IMR-90 (cell line): ENCODE data around the gene CDC45. TPM values are rescaled to one million over a fixed set of nuclear protein-coding genes. Genes with fewer than 3 reads are reported as not detected.

Source experiments
- ATAC-seq: fragments of 200-7000 bp; cut with Tn5 transposase; 2 replicates; pipeline ENCODE4 v1.9.1; 2020; ENCODE audit warnings: low read depth, mild to moderate bottlenecking, moderate library complexity
- BruUV-seq: library from RNA; stranded (reverse); fragments of 400-500 nt; replicated peaks from 2 replicates; lab custom pipeline; 2021; lab: Mats Ljungman, UMichigan
- CTCF ChIA-PET: fragments of 300-600 bp; formaldehyde crosslinking; extraction: SDS; loops from one replicate; lab custom pipeline; 2021; ENCODE audit warnings: antibody characterized with exemption; lab: Yijun Ruan, JAX
- POLR2A ChIA-PET: fragments of 300-600 bp; sonication (Branson Sonifier 250); formaldehyde crosslinking; loops from one replicate; lab custom pipeline; 2022; ENCODE audit warnings: antibody characterized with exemption; ENCODE audit not compliant: unreplicated experiment; lab: Charles Lee
- DNase-seq: peaks from one replicate; pipeline ENCODE4 v3.0.0; 2013
- H2AFZ ChIP-seq: replicated peaks from 2 replicates; pipeline ENCODE3; 2013; ENCODE audit warnings: low read length, mild to moderate bottlenecking; ENCODE audit not compliant: poor library complexity
- H2AK5ac ChIP-seq: 2 replicates; pipeline ENCODE4 v1.6.1; 2013; ENCODE audit warnings: low read depth, low read length, inconsistent platforms
- H2AK9ac ChIP-seq: replicated peaks from 2 replicates; pipeline ENCODE3; 2013; ENCODE audit warnings: mild to moderate bottlenecking, low read depth, low read length, moderate library complexity; ENCODE audit not compliant: poor library complexity
- H2BK120ac ChIP-seq: 2 replicates; pipeline ENCODE4 v1.6.1; 2013; ENCODE audit warnings: low read depth, low read length, inconsistent platforms
- H2BK15ac ChIP-seq: 3 replicates; pipeline ENCODE4 v1.6.1; 2013; ENCODE audit warnings: low read depth, low read length, inconsistent platforms
- H2BK20ac ChIP-seq: 2 replicates; pipeline ENCODE4 v1.6.1; 2013; ENCODE audit warnings: low read depth, mild to moderate bottlenecking, inconsistent platforms, low read length, moderate library complexity
- H2BK5ac ChIP-seq: 2 replicates; pipeline ENCODE4 v1.6.1; 2013; ENCODE audit warnings: mild to moderate bottlenecking, low read depth, low read length, inconsistent platforms; ENCODE audit not compliant: poor library complexity, severe bottlenecking
- H3K14ac ChIP-seq: replicated peaks from 2 replicates; pipeline ENCODE4 v1.6.1; 2013; ENCODE audit warnings: low read depth, low read length, inconsistent platforms
- H3K18ac ChIP-seq: 2 replicates; pipeline ENCODE4 v1.6.1; 2013; ENCODE audit warnings: low read depth, low read length, control low read depth
- H3K23ac ChIP-seq: 2 replicates; pipeline ENCODE4 v1.6.1; 2013; ENCODE audit warnings: low read depth, low read length, inconsistent platforms
- H3K27ac ChIP-seq: 2 replicates; pipeline ENCODE4 v1.5.1; 2013; ENCODE audit warnings: mild to moderate bottlenecking, control low read depth, low read length; ENCODE audit not compliant: insufficient read depth
- H3K27me3 ChIP-seq: 2 replicates; pipeline ENCODE4 v1.6.1; 2013; ENCODE audit warnings: low read length; ENCODE audit not compliant: control insufficient read depth, insufficient read depth
- H3K36me3 ChIP-seq: 2 replicates; pipeline ENCODE4 v1.6.1; 2013; ENCODE audit warnings: low read length, mixed read lengths; ENCODE audit not compliant: control insufficient read depth, insufficient read depth
- H3K4ac ChIP-seq: 2 replicates; pipeline ENCODE4 v1.6.1; 2013; ENCODE audit warnings: low read depth, low read length, inconsistent platforms
- H3K4me1 ChIP-seq: 2 replicates; pipeline ENCODE4 v1.6.1; 2013; ENCODE audit warnings: low read length, mixed read lengths; ENCODE audit not compliant: control insufficient read depth, insufficient read depth
- H3K4me2 ChIP-seq: 2 replicates; pipeline ENCODE4 v1.6.1; 2013; ENCODE audit warnings: low read depth, mild to moderate bottlenecking, control low read depth, low read length, moderate library complexity
- H3K4me3 ChIP-seq: 2 replicates; pipeline ENCODE4 v1.5.1; 2013; ENCODE audit warnings: low read depth, mild to moderate bottlenecking, control low read depth, low read length, moderate library complexity; ENCODE audit not compliant: insufficient read depth
- H3K56ac ChIP-seq: 2 replicates; pipeline ENCODE4 v1.6.1; 2013; ENCODE audit warnings: low read length, inconsistent platforms; ENCODE audit not compliant: insufficient read depth; ENCODE audit errors: extremely low read depth
- H3K79me1 ChIP-seq, 2 experiments: 2 replicates each; pipeline ENCODE4 v1.6.1; 2013; ENCODE audit warnings: low read length in 2 of 2, inconsistent platforms in 1 of 2, low read depth in 1 of 2
- H3K9ac ChIP-seq: 2 replicates; pipeline ENCODE4 v1.6.1; 2013; ENCODE audit warnings: low read depth, low read length, control low read depth
- H3K9me1 ChIP-seq: 2 replicates; pipeline ENCODE4 v1.6.1; 2013; ENCODE audit warnings: low read length, inconsistent platforms; ENCODE audit not compliant: insufficient read depth
- H3K9me3 ChIP-seq: 2 replicates; pipeline ENCODE4 v1.6.1; 2013; ENCODE audit warnings: low read length; ENCODE audit not compliant: control insufficient read depth, insufficient read depth
- H4K20me1 ChIP-seq: 2 replicates; pipeline ENCODE4 v1.6.1; 2013; ENCODE audit warnings: low read length, inconsistent platforms; ENCODE audit not compliant: insufficient read depth
- H4K5ac ChIP-seq: 2 replicates; pipeline ENCODE4 v1.6.1; 2013; ENCODE audit warnings: mild to moderate bottlenecking, low read depth, low read length, control low read depth
- H4K8ac ChIP-seq, 2 experiments: 2 replicates each; pipeline ENCODE4 v1.6.1; 2013; ENCODE audit warnings: low read depth in 2 of 2, low read length in 2 of 2, control low read depth in 1 of 2, inconsistent platforms in 1 of 2
- H4K91ac ChIP-seq: 2 replicates; pipeline ENCODE4 v1.6.1; 2013; ENCODE audit warnings: low read depth, low read length, inconsistent platforms; ENCODE audit not compliant: insufficient read depth
- CEBPB ChIP-seq: IDR thresholded peaks from 2 replicates; pipeline ENCODE4 v1.6.1; 2012; ENCODE audit warnings: low read depth, low read length, improper control_type of control experiment
- CHD1 ChIP-seq: IDR thresholded peaks from 2 replicates; pipeline ENCODE4 v1.6.1; 2012; ENCODE audit warnings: low read depth, low read length, improper control_type of control experiment
- ELK1 ChIP-seq: fragments of 150-350 bp; IDR thresholded peaks from 2 replicates; pipeline ENCODE4 v1.6.1; 2016; ENCODE audit warnings: low read depth, mild to moderate bottlenecking, low read length, moderate library complexity, borderline replicate concordance
- FOS ChIP-seq: fragments of 150-350 bp; IDR thresholded peaks from 2 replicates; pipeline ENCODE4 v1.6.1; 2016; ENCODE audit warnings: low read depth, low read length
- MXI1 ChIP-seq: IDR thresholded peaks from 2 replicates; pipeline ENCODE4 v1.6.1; 2012; ENCODE audit warnings: low read depth, mild to moderate bottlenecking, low read length, moderate library complexity, borderline replicate concordance
- NFE2L2 ChIP-seq: fragments of 150-350 bp; IDR thresholded peaks from 2 replicates; pipeline ENCODE4 v1.6.1; 2016; ENCODE audit warnings: low read depth, mild to moderate bottlenecking, low read length
- POLR2A ChIP-seq: IDR thresholded peaks from 2 replicates; pipeline ENCODE4 v1.6.1; 2012; ENCODE audit warnings: mild to moderate bottlenecking, low read depth, low read length
- RAD21 ChIP-seq: IDR thresholded peaks from 2 replicates; pipeline ENCODE4 v1.6.1; 2012; ENCODE audit warnings: low read length, improper control_type of control experiment
- RCOR1 ChIP-seq: IDR thresholded peaks from 2 replicates; pipeline ENCODE4 v1.6.1; 2012; ENCODE audit warnings: mild to moderate bottlenecking, low read length, improper control_type of control experiment; ENCODE audit not compliant: insufficient replicate concordance
- WGBS, 2 experiments: methylation state at CpG; one replicate each; pipeline versions ENCODE4 v1.1.5 to v1.1.7; 2013; ENCODE audit warnings: missing lambda C conversion rate in 2 of 2; ENCODE audit not compliant: insufficient read length in 1 of 2; ENCODE audit errors: extremely low coverage in 2 of 2; 5-methylcytosine and 5-hydroxymethylcytosine counted together
- dilution Hi-C: fragments of 300-500 bp; cut with HindIII; formaldehyde crosslinking; loops from one replicate; pipeline ENCODE4 v1.14.3; 2018; ENCODE audit warnings: low sequenced_read_pairs; ENCODE audit not compliant: unreplicated experiment
- in situ Hi-C: fragments of 300-500 bp; cut with MboI; formaldehyde crosslinking; loops from 3 replicates; pipeline ENCODE4 v1.14.3; 2019; ENCODE audit warnings: low sequenced_read_pairs, inconsistent platforms, mixed read lengths
- intact Hi-C: fragments of 100-400 bp; cut with micrococcal nuclease; formaldehyde crosslinking; loops from 2 replicates; pipeline ENCODE4 v1.10.0; 2022
- polyA plus RNA-seq, 3 experiments: library from polyadenylated mRNA; depleted of rRNA; stranded (reverse); fragments of >200 nt; gene quantifications; 2 replicates each; pipeline ENCODE4 v1.2.3, GENCODE V29; 2012; ENCODE audit warnings: low replicate concordance in 1 of 3
- total RNA-seq: library from RNA; depleted of rRNA; stranded (reverse); fragments of >200 nt; gene quantifications from 2 replicates; pipeline ENCODE4 v1.2.3, GENCODE V29; 2012
- TF ChIP-seq, protein P1 (sequence below): conservative IDR thresholded peaks from 2 replicates; pipeline ENCODE4 v1.5.1; 2012; ENCODE audit warnings: mild to moderate bottlenecking, low read depth, low read length, improper control_type of control experiment

CDC45 gene
- total and polyA plus RNA-seq, 2 of the 4 experiments (the other 2 are of a cell fraction), result 22.7 to 44.6 TPM

- ATAC-seq (no peak), DNase-seq (peak; percentile 13)
- in situ Hi-C loops (no loop called here), intact Hi-C loops (no loop called here), dilution Hi-C loops (no loop called here)
- H3K79me1 ChIP-seq, result peaks cover 12 to 19% of the 10 kb centered on the region in 2 experiments; a peak in 3 of 4 replicates
- H3K56ac ChIP-seq, result no peak overlapping the region
- H3K27ac ChIP-seq, result no peak overlapping the region
- no peak overlapping the region for H3K14ac ChIP-seq
- no peak overlapping the region for H2BK20ac ChIP-seq
- H2AFZ ChIP-seq, result no peak overlapping the region
- no peaks in the 10 kb centered on the region for H3K9me3 ChIP-seq
- H2BK5ac ChIP-seq, result no peak overlapping the region
- H2AK5ac ChIP-seq, result no peak overlapping the region
- H3K18ac ChIP-seq, result no peak overlapping the region
- no CpG with 5 or more reads among the region's 8 CpGs for WGBS, 2 experiments
- ChIA-PET CTCF (no interaction called here), POLR2A (no interaction called here)
- H3K9me1 ChIP-seq, result peaks cover 10% of the 10 kb centered on the region
- no peak overlapping the region for H3K4ac ChIP-seq
- H4K91ac ChIP-seq, result no peak overlapping the region
- H3K23ac ChIP-seq, result no peak overlapping the region
- no peak overlapping the region for H3K4me2 ChIP-seq
- BruUV-seq, result no TSS peak
- no peak overlapping the region for H2BK15ac ChIP-seq
- H4K5ac ChIP-seq, result no peak overlapping the region
- H3K27me3 ChIP-seq, result no peaks in the 10 kb centered on the region
- no peak overlapping the region for H2AK9ac ChIP-seq
- peaks cover 38% of the 10 kb centered on the region for H3K36me3 ChIP-seq
- H4K8ac ChIP-seq, result no peak overlapping the region
- no peaks in the 10 kb centered on the region for H4K20me1 ChIP-seq
- peaks cover 9% of the 10 kb centered on the region for H3K4me1 ChIP-seq
- no peak for TF ChIP-seq FOS
- no peak for TF ChIP-seq POLR2A
- TF ChIP-seq NFE2L2, result no peak
- TF ChIP-seq, protein P1, sequence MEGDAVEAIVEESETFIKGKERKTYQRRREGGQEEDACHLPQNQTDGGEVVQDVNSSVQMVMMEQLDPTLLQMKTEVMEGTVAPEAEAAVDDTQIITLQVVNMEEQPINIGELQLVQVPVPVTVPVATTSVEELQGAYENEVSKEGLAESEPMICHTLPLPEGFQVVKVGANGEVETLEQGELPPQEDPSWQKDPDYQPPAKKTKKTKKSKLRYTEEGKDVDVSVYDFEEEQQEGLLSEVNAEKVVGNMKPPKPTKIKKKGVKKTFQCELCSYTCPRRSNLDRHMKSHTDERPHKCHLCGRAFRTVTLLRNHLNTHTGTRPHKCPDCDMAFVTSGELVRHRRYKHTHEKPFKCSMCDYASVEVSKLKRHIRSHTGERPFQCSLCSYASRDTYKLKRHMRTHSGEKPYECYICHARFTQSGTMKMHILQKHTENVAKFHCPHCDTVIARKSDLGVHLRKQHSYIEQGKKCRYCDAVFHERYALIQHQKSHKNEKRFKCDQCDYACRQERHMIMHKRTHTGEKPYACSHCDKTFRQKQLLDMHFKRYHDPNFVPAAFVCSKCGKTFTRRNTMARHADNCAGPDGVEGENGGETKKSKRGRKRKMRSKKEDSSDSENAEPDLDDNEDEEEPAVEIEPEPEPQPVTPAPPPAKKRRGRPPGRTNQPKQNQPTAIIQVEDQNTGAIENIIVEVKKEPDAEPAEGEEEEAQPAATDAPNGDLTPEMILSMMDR, result no peak
- no peak for TF ChIP-seq RCOR1
- TF ChIP-seq MXI1, result no peak
- no peak for TF ChIP-seq ELK1
- TF ChIP-seq CHD1, result no peak
- no peak for TF ChIP-seq CEBPB
- no peak for TF ChIP-seq RAD21
- H2BK120ac ChIP-seq, result no peak overlapping the region
- no peak overlapping the region for H3K9ac ChIP-seq
- H3K4me3 ChIP-seq, result no peak overlapping the region
Measured at GRCh38 chr22:19450363-19451175, 29.2 kb upstream of the CDC45 start.
